Heart left ventricle (tissue), 16 donors: ENCODE measurements around the gene TMEM179. TPM values are rescaled to one million over a fixed set of nuclear protein-coding genes. Genes with fewer than 3 reads are reported as not detected.
"Not testable (repeated sequence)": the region's sequence is repeated elsewhere in the genome, so short reads cannot be mapped to it uniquely, and the experiment has no call there.

Source experiments
- ATAC-seq, 4 donors: fragments of 200-7000 bp; cut with Tn5 transposase; one replicate each; pipeline ENCODE4 v1.9.1; 2020 to 2022; ENCODE audit warnings: moderate library complexity in 4 of 4, mild to moderate bottlenecking in 3 of 4, moderate number of reproducible peaks in 1 of 4
- DNase-seq, 5 donors: peaks; one replicate each; pipeline ENCODE4 v3.0.0-alpha.2; 2020
- H3K27ac ChIP-seq, 12 donors: fragments of 200-600 bp; sonication (generic) in 4 of 12; one replicate each; pipeline versions ENCODE4 v1.5.0 to v1.8.0; 2016 to 2022; ENCODE audit warnings: mild to moderate bottlenecking in 2 of 12
- H3K27me3 ChIP-seq, 9 donors: fragments of 200-600 bp; sonication (generic) in 2 of 9; one replicate each; pipeline versions ENCODE4 v1.5.1 to v1.8.0; 2016 to 2022; ENCODE audit warnings: mild to moderate bottlenecking in 3 of 9
- H3K36me3 ChIP-seq, 9 donors: fragments of 200-600 bp; sonication (generic) in 2 of 9; one replicate each; pipeline versions ENCODE4 v1.5.0 to v1.8.0; 2018 to 2022; ENCODE audit warnings: mild to moderate bottlenecking in 2 of 9
- H3K4me1 ChIP-seq, 12 donors: fragments of 200-600 bp; sonication (generic) in 4 of 12; one replicate each; pipeline versions ENCODE4 v1.5.0 to v1.8.0; 2016 to 2022; ENCODE audit warnings: mild to moderate bottlenecking in 3 of 12
- H3K4me3 ChIP-seq, 12 donors: fragments of 200-600 bp; sonication (generic) in 4 of 12; one replicate each; pipeline versions ENCODE4 v1.5.0 to v1.8.0; 2017 to 2022; ENCODE audit warnings: mild to moderate bottlenecking in 9 of 12, moderate library complexity in 4 of 12
- H3K9me3 ChIP-seq, 12 donors: fragments of 200-600 bp; sonication (generic) in 4 of 12; one replicate each; pipeline versions ENCODE4 v1.5.0 to v1.8.0; 2016 to 2022; ENCODE audit warnings: mild to moderate bottlenecking in 1 of 12
- POLR2A ChIP-seq, 2 donors: fragments of 450-650 bp; IDR thresholded peaks; one replicate each; pipeline ENCODE4 v1.6.1; 2017; ENCODE audit warnings: antibody characterized with exemption in 2 of 2, mild to moderate bottlenecking in 2 of 2, moderate library complexity in 2 of 2
- WGBS, 4 donors: extraction: QIAGEN DNeasy Blood & Tissue Kit in 2 of 4; methylation state at CpG; one replicate each; pipeline versions ENCODE4 v1.1.5 to v1.1.7; 2013 to 2018; 5-methylcytosine and 5-hydroxymethylcytosine counted together
- intact Hi-C, 10 donors: fragments of 100-400 bp; cut with DNase I; formaldehyde crosslinking; loops; one replicate each; pipeline versions ENCODE4 v1.11.1 to v1.14.2; 2022
- polyA plus RNA-seq, 2 donors: library from polyadenylated mRNA; stranded (reverse); fragments of 200-250 nt; gene quantifications; one replicate each; pipeline ENCODE4 v1.2.3, GENCODE V29; 2013
- total RNA-seq, 9 donors: library from RNA; depleted of rRNA in 2 of 9; stranded (reverse); fragments of >200 nt in 2 of 9; fragmentation: NEBNext Ultra II Directional in 3 of 9; extraction: Animal tissue kit (Norgen Biotek cat#: 25700) in 3 of 9; gene quantifications; one replicate each; pipeline versions ENCODE4 v1.1.0 to v1.2.4, GENCODE V29; 2016 to 2023
- TF ChIP-seq, protein P1 (sequence below), 12 donors: fragments of 200-600 bp; sonication (generic) in 4 of 12; IDR thresholded peaks; one replicate each; pipeline versions ENCODE4 v1.5.0 to v1.8.0; 2018 to 2022; ENCODE audit warnings: antibody characterized with exemption in 12 of 12, mild to moderate bottlenecking in 5 of 12
- donor health status: ischemic (EF 13 %, LVEDD 7.1; RV severe dilation, severe dysfunction).
- donor health status: healthy with polysubstance abuse.
- donor health status: DM: no; HTN: yes; CAD: no.
- donor health status: DM: no; HTN: no; CAD: no.
- donor health status: ischemic (EF 25% LVEDD 6.9; RV normal size, moderate dysfunction).
- donor health status: ischemic (EF 25% LVEDD 5.7; RV mildly dilated, moderate dysfunction).
- donor health status: healthy.
- donor health status: DM: yes; HTN: yes; CAD: no.
- donor health status: ischemic (EF 35%, LVEDD 5.7; RV mildly dilated, moderate dysfunction).
- donor health status: nonischemic (EF 11% LVEDD 7.7; RV severe dilation, severe dysfunction).
- donor health status: DM: yes; HTN: yes; CAD: no.
- donor health status: PGD.
- donor health status: ischemic (EF 29% LVEDD 5.4; RV normal size, mild dysfunction).
- donor health status: nonischemic (EF 23%, LVEDD 6.1; RV moderate dilation, normal function).

The TMEM179 gene
- total and polyA plus RNA-seq, 11 donors, result 0.15 to 1.1 (median 0.40) TPM; not detected in 4

DNA sequence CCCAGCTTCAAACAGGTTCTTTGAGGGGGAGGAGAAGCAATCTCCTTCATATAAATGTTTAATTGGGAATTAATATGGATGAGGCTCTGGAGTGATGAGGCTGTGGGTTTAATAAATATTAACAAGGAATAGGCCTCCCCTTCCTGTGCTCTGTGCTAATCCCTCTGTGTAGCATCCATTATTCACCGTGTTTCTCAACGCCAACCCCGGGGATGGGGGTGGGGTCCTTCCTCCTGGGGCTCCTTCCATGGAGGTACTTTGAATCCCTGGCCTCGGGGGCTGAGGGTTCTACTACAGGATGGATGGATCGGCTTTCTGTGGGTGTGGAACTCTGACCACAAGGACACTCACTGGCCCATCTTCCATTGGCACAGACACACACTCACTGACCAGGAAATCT, 34.9 kb upstream of the TMEM179 start:
- Histone ChIP-seq H3K27ac (no peak overlapping the region), H3K36me3 (no peaks in the 10 kb centered on the region), H3K4me3 (no peak overlapping the region), H3K9me3 (no peaks in the 10 kb centered on the region), H3K4me1 (peaks cover 0 to 15% (median 0%) of the 10 kb centered on the region in 12 donors), H3K27me3 (peaks cover 0 to 32% (median 3%) of the 10 kb centered on the region in 9 donors)
- TF ChIP-seq POLR2A (IDR thresholded peaks at IDR 0.05), result no peak
- TF ChIP-seq, protein P1, sequence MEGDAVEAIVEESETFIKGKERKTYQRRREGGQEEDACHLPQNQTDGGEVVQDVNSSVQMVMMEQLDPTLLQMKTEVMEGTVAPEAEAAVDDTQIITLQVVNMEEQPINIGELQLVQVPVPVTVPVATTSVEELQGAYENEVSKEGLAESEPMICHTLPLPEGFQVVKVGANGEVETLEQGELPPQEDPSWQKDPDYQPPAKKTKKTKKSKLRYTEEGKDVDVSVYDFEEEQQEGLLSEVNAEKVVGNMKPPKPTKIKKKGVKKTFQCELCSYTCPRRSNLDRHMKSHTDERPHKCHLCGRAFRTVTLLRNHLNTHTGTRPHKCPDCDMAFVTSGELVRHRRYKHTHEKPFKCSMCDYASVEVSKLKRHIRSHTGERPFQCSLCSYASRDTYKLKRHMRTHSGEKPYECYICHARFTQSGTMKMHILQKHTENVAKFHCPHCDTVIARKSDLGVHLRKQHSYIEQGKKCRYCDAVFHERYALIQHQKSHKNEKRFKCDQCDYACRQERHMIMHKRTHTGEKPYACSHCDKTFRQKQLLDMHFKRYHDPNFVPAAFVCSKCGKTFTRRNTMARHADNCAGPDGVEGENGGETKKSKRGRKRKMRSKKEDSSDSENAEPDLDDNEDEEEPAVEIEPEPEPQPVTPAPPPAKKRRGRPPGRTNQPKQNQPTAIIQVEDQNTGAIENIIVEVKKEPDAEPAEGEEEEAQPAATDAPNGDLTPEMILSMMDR (IDR thresholded peaks at IDR 0.05), result no peak
- DNase-seq (no peak), ATAC-seq (no peak)
- intact Hi-C loops, result loop anchor here in 8 of 10 donors (1.0 to 10.0 kb wide), 8 partner anchors 72 to 565 kb away; partner anchors contain the start of gene KIF26A (in 3 of the 8)
- WGBS, 4 donors, result 59 to 76% (median 64%) methylated on average over 5 of the region's 5 CpGs

GRCh38 chr14:104638927-104639450, 34.4 kb upstream of the TMEM179 start:
- intact Hi-C loops, result loop anchor here in 8 of 10 donors (1.0 to 10.0 kb wide), 8 partner anchors 72 to 564 kb away; partner anchors contain the start of gene KIF26A (in 3 of the 8)
- Histone ChIP-seq H3K9me3 (no peaks in the 10 kb centered on the region), H3K4me1 (peaks cover 0 to 13% (median 0%) of the 10 kb centered on the region in 12 donors), H3K36me3 (no peaks in the 10 kb centered on the region), H3K27ac (no peak overlapping the region), H3K27me3 (peaks cover 0 to 37% (median 6%) of the 10 kb centered on the region in 9 donors), H3K4me3 (no peak overlapping the region)
- no peak for ATAC-seq
- TF ChIP-seq POLR2A (IDR thresholded peaks at IDR 0.05), result no peak
- 78 to 84% (median 81%) methylated on average over 7 to 13 of the region's 13 CpGs for WGBS, 4 donors
- DNase-seq, result no peak

DNA sequence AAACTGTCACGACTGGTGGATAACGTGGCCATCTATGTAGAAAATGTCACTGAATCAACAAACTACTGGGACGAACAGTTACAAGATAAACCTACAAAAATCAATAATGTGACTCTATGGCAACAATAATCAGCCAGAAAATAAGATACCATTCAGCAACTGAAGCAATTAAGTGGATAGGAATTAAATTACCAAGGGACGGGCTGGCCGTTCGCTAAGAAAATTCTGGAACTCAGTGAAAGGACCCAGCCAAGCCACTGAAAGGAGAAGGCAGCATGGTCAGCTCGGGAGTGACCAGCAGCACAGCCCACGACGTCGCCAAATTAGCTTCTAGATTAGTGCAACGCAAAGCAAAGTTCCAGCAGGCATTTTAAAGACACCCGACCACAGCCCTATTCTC, 33.6 kb upstream of the TMEM179 start:
- Histone ChIP-seq H3K4me3 (no peak overlapping the region), H3K27me3 (peaks cover 0 to 37% (median 7%) of the 10 kb centered on the region in 9 donors), H3K36me3 (no peaks in the 10 kb centered on the region), H3K27ac (no peak overlapping the region), H3K9me3 (no peaks in the 10 kb centered on the region), H3K4me1 (peaks cover 0 to 13% (median 0%) of the 10 kb centered on the region in 12 donors)
- ATAC-seq (no peak), DNase-seq (no peak)
- no peak for TF ChIP-seq POLR2A (IDR thresholded peaks at IDR 0.05)
- TF ChIP-seq, protein P1 (IDR thresholded peaks at IDR 0.05), result no peak
- intact Hi-C loops, result loop anchor here in 8 of 10 donors (5.0 to 10.0 kb wide), 7 partner anchors 71 to 563 kb away; partner anchors contain the start of gene KIF26A (in 3 of the 8)
- WGBS, 4 donors, result 31 to 42% (median 37%) methylated on average over 12 of the region's 12 CpGs

DNA sequence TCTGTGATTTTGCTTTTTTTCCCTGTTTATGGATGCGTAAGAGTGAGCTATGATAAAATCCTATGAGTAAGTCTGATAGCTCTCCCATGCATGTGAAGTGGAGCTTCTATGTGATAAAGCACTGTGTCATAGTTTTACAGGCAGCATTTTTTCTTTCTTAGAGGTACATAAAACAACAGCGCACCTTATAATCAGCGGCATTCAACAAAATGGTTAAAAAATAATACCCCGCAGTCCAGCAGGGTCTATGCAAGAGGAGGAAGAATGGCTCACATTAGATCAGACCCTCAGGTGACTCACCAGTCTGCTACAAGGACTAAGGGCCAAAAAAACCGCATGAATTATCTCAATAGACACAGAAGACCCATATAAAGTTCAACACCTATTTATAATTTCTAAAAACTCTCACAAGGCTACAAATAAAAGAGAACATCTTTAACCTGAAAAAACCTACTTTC, 33.0 kb upstream of the TMEM179 start:
- H3K4me1 ChIP-seq, result peaks cover 0 to 13% (median 0%) of the 10 kb centered on the region in 12 donors
- DNase-seq (no peak), ATAC-seq (no peak)
- H3K36me3 ChIP-seq, result no peaks in the 10 kb centered on the region
- 78 to 84% (median 82%) methylated on average over 5 of the region's 5 CpGs for WGBS, 4 donors
- H3K9me3 ChIP-seq, result no peaks in the 10 kb centered on the region
- no peak overlapping the region for H3K27ac ChIP-seq
- peaks cover 0 to 38% (median 7%) of the 10 kb centered on the region in 9 donors for H3K27me3 ChIP-seq
- intact Hi-C loops, result loop anchor here in 8 of 10 donors (5.0 to 10.0 kb wide), 7 partner anchors 70 to 563 kb away; partner anchors contain the start of gene KIF26A (in 3 of the 8)
- no peak overlapping the region for H3K4me3 ChIP-seq
- TF ChIP-seq POLR2A (IDR thresholded peaks at IDR 0.05), result no peak
- TF ChIP-seq, protein P1 (IDR thresholded peaks at IDR 0.05), result no peak

GRCh38 chr14:104636846-104637545, 32.4 kb upstream of the TMEM179 start:
- H3K4me1 ChIP-seq, ATAC-seq, H3K27ac ChIP-seq, H3K9me3 ChIP-seq, H3K4me3 ChIP-seq, DNase-seq, H3K36me3 ChIP-seq: not testable (repeated sequence)
- WGBS, 4 donors, result 83 to 92% (median 87%) methylated on average over 21 to 39 of the region's 39 CpGs
- peaks cover 0 to 42% (median 7%) of the 10 kb centered on the region in 9 donors for H3K27me3 ChIP-seq
- intact Hi-C loops, result loop anchor here in 8 of 10 donors (5.0 to 10.0 kb wide), 7 partner anchors 70 to 562 kb away; partner anchors contain the start of gene KIF26A (in 3 of the 8)
